ENCODE results near the gene SLC17A9.

DNA sequence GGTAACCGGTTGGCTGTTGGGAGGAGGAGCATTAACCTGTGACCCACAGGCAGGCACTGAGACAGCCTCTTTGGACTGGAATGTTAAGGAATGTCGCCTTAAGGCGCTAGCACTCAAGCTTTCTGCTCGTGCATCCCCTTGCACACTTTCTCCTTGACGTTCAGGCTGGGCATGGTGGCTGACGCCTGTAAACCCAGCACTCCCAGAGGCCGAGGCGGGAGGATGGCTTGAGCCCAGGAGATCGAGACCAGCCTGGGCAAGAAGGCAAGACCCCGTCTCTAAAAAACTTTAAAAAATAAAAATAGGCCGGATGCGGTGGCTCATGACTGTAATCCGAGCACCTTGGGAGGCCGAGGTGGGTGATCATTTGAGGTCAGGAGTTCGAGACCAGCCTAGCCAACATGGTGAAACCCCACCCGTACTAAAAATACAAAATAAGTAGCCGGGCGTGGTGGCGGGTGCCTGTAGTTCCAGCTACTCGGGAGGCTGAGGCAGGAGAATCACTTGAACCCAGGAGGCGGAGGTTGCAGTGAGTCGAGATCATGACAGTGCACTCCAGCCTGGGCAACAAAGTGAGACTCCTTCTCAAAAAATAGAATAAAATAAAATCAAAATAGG is 16.4 kb upstream of the SLC17A9 start:
- TF ChIP-seq, protein P1, sequence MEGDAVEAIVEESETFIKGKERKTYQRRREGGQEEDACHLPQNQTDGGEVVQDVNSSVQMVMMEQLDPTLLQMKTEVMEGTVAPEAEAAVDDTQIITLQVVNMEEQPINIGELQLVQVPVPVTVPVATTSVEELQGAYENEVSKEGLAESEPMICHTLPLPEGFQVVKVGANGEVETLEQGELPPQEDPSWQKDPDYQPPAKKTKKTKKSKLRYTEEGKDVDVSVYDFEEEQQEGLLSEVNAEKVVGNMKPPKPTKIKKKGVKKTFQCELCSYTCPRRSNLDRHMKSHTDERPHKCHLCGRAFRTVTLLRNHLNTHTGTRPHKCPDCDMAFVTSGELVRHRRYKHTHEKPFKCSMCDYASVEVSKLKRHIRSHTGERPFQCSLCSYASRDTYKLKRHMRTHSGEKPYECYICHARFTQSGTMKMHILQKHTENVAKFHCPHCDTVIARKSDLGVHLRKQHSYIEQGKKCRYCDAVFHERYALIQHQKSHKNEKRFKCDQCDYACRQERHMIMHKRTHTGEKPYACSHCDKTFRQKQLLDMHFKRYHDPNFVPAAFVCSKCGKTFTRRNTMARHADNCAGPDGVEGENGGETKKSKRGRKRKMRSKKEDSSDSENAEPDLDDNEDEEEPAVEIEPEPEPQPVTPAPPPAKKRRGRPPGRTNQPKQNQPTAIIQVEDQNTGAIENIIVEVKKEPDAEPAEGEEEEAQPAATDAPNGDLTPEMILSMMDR (IDR thresholded peaks at IDR 0.05; ENCODE audit: insufficient read depth, low read depth, low read length) = no peak
- TF ChIP-seq EZH2 (IDR thresholded peaks at IDR 0.05; ENCODE audit: insufficient read depth, low read length) = no peak
